HL-60 (cell line): ENCODE results near the gene RNF111.

Source experiments
- DNase-seq, 2 experiments: peaks; one replicate each; pipeline ENCODE4 v3.0.0-alpha.2; 2010 to 2020; ENCODE audit warnings: low read depth in 1 of 2, low spot score in 1 of 2
- H3K27ac ChIP-seq: fragments of 250-450 bp; sonication (Bioruptor Pico); replicated peaks from 2 replicates; pipeline ENCODE4 v1.5.1; 2020; ENCODE audit warnings: mild to moderate bottlenecking, moderate library complexity
- H3K27me3 ChIP-seq: fragments of 250-450 bp; sonication (Bioruptor Pico); 2 replicates; pipeline ENCODE4 v1.5.1; 2021; ENCODE audit warnings: mild to moderate bottlenecking, moderate library complexity; ENCODE audit not compliant: insufficient read depth, poor library complexity, severe bottlenecking
- H3K4me3 ChIP-seq: replicated peaks from 2 replicates; pipeline ENCODE4 v1.5.1; 2011; ENCODE audit warnings: mild to moderate bottlenecking, control low read depth, low read length; ENCODE audit not compliant: insufficient read depth
- GABPA ChIP-seq: IDR thresholded peaks from 2 replicates; pipeline ENCODE4 v1.6.1; 2012; ENCODE audit warnings: low read depth
- POLR2AphosphoS5 ChIP-seq: IDR thresholded peaks from 2 replicates; pipeline ENCODE4 v1.6.1; 2012; ENCODE audit warnings: low read depth
- SPI1 ChIP-seq: IDR thresholded peaks from 2 replicates; pipeline ENCODE4 v1.6.1; 2012; ENCODE audit warnings: low read depth, mild to moderate bottlenecking, borderline replicate concordance
- TF ChIP-seq, protein P1 (sequence below): IDR thresholded peaks from 2 replicates; pipeline ENCODE4 v1.6.1; 2012; ENCODE audit warnings: low read depth; ENCODE audit not compliant: insufficient replicate concordance
- TF ChIP-seq, protein P2 (sequence below): IDR thresholded peaks from one replicate; pipeline ENCODE4 v1.5.1; 2011; ENCODE audit warnings: low read length, control low read depth, inconsistent platforms; ENCODE audit not compliant: insufficient read depth

The RNF111 gene

DNA sequence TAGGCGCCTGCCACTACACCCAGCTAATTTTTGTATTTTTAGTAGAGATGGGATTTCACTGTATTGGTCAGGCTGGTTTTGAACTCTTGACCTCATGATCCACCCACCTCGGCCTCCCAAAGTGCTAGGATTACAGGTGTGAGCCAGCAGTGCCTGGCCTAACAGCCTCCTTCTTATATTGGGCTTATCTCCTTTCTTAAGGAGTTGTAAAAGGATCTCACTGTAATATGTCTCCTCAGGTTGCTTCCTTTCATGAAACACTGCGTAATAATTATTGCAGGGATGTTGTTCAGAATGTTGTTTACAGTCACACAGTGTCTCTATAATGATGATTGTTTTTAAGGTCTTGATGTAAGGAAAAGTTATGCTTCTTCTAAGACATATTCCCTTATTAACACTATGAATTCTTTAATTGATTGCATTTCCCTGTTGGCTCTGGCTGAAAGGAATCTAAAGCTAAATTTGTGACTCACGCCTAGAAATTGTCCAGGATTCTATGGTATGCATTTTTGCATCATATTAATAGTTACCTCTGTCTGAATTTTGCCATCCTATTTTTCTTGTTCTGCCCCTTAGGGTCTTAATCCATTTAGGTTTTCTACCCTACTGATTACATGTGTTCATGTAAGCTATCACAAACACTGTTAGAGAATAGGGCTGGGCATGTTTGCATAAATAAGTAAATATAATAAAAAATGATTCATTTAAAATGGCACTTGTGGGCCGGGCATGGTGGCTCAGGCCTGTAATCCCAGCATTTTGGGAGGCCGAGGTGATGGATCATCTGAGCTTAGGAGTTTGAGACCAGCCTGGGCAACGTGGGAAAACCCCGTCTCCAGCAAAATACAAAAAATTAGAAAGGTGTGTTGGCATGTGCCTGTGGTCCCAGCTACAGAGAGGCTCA lies 24.5 kb upstream of the RNF111 start:
- DNase-seq: no peak
- Histone ChIP-seq H3K4me3 (no peak overlapping the region), H3K27me3 (no peaks in the 10 kb centered on the region), H3K27ac (no peak overlapping the region)
- TF ChIP-seq POLR2AphosphoS5 (no peak), GABPA (no peak), SPI1 (no peak)
- TF ChIP-seq, protein P1, sequence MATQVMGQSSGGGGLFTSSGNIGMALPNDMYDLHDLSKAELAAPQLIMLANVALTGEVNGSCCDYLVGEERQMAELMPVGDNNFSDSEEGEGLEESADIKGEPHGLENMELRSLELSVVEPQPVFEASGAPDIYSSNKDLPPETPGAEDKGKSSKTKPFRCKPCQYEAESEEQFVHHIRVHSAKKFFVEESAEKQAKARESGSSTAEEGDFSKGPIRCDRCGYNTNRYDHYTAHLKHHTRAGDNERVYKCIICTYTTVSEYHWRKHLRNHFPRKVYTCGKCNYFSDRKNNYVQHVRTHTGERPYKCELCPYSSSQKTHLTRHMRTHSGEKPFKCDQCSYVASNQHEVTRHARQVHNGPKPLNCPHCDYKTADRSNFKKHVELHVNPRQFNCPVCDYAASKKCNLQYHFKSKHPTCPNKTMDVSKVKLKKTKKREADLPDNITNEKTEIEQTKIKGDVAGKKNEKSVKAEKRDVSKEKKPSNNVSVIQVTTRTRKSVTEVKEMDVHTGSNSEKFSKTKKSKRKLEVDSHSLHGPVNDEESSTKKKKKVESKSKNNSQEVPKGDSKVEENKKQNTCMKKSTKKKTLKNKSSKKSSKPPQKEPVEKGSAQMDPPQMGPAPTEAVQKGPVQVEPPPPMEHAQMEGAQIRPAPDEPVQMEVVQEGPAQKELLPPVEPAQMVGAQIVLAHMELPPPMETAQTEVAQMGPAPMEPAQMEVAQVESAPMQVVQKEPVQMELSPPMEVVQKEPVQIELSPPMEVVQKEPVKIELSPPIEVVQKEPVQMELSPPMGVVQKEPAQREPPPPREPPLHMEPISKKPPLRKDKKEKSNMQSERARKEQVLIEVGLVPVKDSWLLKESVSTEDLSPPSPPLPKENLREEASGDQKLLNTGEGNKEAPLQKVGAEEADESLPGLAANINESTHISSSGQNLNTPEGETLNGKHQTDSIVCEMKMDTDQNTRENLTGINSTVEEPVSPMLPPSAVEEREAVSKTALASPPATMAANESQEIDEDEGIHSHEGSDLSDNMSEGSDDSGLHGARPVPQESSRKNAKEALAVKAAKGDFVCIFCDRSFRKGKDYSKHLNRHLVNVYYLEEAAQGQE: no peak
- TF ChIP-seq, protein P2, sequence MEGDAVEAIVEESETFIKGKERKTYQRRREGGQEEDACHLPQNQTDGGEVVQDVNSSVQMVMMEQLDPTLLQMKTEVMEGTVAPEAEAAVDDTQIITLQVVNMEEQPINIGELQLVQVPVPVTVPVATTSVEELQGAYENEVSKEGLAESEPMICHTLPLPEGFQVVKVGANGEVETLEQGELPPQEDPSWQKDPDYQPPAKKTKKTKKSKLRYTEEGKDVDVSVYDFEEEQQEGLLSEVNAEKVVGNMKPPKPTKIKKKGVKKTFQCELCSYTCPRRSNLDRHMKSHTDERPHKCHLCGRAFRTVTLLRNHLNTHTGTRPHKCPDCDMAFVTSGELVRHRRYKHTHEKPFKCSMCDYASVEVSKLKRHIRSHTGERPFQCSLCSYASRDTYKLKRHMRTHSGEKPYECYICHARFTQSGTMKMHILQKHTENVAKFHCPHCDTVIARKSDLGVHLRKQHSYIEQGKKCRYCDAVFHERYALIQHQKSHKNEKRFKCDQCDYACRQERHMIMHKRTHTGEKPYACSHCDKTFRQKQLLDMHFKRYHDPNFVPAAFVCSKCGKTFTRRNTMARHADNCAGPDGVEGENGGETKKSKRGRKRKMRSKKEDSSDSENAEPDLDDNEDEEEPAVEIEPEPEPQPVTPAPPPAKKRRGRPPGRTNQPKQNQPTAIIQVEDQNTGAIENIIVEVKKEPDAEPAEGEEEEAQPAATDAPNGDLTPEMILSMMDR: no peak

DNA sequence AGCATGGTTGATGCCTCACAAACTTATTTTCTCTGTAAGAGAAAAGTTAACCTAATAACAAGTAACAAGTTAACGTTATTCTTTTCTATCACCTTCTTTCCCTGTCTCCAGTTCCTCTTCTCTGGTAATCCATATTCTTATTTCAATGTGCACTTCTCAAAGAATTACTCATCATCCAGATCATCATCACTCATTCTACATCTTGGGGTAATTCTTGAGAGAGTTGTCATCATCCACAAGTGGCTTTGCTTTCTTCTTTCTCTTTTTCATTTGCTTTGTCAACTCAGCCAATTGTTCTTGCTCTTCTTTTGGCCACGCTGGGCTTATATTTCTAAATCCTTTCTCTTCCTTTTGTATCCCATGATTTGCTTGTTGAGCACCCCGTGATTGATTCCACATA lies 20.8 kb upstream of the RNF111 start:
- H3K27me3 ChIP-seq: no peaks in the 10 kb centered on the region
- no peak for DNase-seq
- no peak overlapping the region for H3K4me3 ChIP-seq
- TF ChIP-seq, protein P1: no peak
- TF ChIP-seq SPI1 (no peak), POLR2AphosphoS5 (no peak), GABPA (no peak)
- TF ChIP-seq, protein P2: no peak
- H3K27ac ChIP-seq: no peak overlapping the region

DNA sequence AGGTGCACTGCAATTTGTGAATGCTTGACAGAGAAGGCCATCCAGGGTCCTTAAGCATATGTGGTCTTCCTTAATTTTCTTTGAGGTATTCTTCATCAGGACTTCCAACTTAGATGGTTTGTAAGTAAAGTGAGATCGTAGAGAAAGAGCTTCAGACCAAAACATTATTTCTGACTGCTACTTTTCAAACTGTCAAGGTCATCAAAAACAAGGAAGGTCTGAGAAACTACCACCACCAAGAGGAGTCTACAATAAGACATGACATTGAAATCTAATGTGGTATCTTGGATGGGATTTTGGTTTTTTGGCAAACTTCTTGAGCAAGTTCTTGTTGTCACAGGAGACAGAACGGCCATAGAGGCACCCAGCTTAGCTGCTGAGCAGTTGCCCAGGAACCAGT lies 20.0 kb upstream of the RNF111 start:
- Histone ChIP-seq H3K4me3 (no peak overlapping the region), H3K27me3 (no peaks in the 10 kb centered on the region), H3K27ac (no peak overlapping the region)
- TF ChIP-seq GABPA (no peak), SPI1 (no peak), POLR2AphosphoS5 (no peak)
- TF ChIP-seq, protein P1: no peak
- TF ChIP-seq, protein P2: no peak
- no peak for DNase-seq
